H1 (cell line): ENCODE measurements around the gene LYRM4. TPM values are rescaled to one million over a fixed set of nuclear protein-coding genes. Genes with fewer than 3 reads are reported as not detected.

Source experiments
- ASH2L ChIP-seq: fragments of 200-600, 300-600 bp; sonication (generic); IDR thresholded peaks from one replicate; pipeline ENCODE4 v1.7.1; 2017; ENCODE audit warnings: low read length
- BACH1 ChIP-seq: IDR thresholded peaks from 2 replicates; pipeline ENCODE4 v1.6.1; 2012; ENCODE audit warnings: low read length, improper control_type of control experiment
- FOSL1 ChIP-seq: IDR thresholded peaks from 2 replicates; pipeline ENCODE4 v1.6.1; 2011; ENCODE audit warnings: mild to moderate bottlenecking, low read depth, low read length, moderate library complexity; ENCODE audit not compliant: insufficient read depth
- KDM5A ChIP-seq: fragments of 200-600 bp; IDR thresholded peaks from 2 replicates; pipeline ENCODE4 v1.7.1; 2012; ENCODE audit warnings: mild to moderate bottlenecking, low read length, inconsistent platforms, mixed read lengths
- PHF8 ChIP-seq: fragments of 200-600 bp; sonication (generic); conservative IDR thresholded peaks from 2 replicates; pipeline ENCODE4 v1.7.1; 2012; ENCODE audit warnings: low read depth, mild to moderate bottlenecking, inconsistent platforms, low read length, moderate library complexity
- SP1 ChIP-seq: IDR thresholded peaks from 2 replicates; pipeline ENCODE4 v1.6.1; 2011; ENCODE audit warnings: low read depth, low read length
- ZNF274 ChIP-seq: IDR thresholded peaks from 2 replicates; pipeline ENCODE4 v1.7.0; 2012; ENCODE audit warnings: low read length, borderline replicate concordance; ENCODE audit errors: extremely low read depth
- polyA plus RNA-seq, 7 experiments: library from polyadenylated mRNA; depleted of rRNA in 3 of 7; stranded (reverse) in 5 of 7; unstranded in 2 of 7; fragments of >200 nt in 5 of 7; fragments of 200-250 nt in 2 of 7; gene quantifications; 1 replicate in 5 of 7; 2 replicates in 1 of 7; 4 replicates in 1 of 7; pipeline versions ENCODE4 v1.2.1 to v1.2.3, GENCODE V29; 2011 to 2013; ENCODE audit warnings: missing spikeins in 2 of 7, mixed read lengths in 2 of 7
- total RNA-seq: library from RNA; stranded (reverse); fragmentation: NEBNext Ultra II Directional; extraction: Animal tissue kit (Norgen Biotek cat#: 25700); gene quantifications from 2 replicates; pipeline ENCODE4 v1.2.1, GENCODE V29; 2021
- TF ChIP-seq, protein P1 (sequence below): fragments of 300-600 bp; sonication (generic); IDR thresholded peaks from 2 replicates; pipeline ENCODE4 v1.7.1; 2012; ENCODE audit warnings: low read length, moderate library complexity, mild to moderate bottlenecking, inconsistent platforms; ENCODE audit not compliant: insufficient replicate concordance
- TF ChIP-seq, protein P2 (sequence below): IDR thresholded peaks from 2 replicates; pipeline ENCODE4 v1.6.1; 2012; ENCODE audit warnings: inconsistent platforms
- TF ChIP-seq, protein P3 (sequence below): IDR thresholded peaks from 2 replicates; pipeline ENCODE4 v1.6.1; 2011; ENCODE audit warnings: low read length, improper control_type of control experiment

LYRM4 gene
- total and polyA plus RNA-seq, 2 of the 8 experiments (the other 6 are each of a cell fraction or from before 2014, with no cell fraction given) = 56.6 to 62.8 TPM

DNA sequence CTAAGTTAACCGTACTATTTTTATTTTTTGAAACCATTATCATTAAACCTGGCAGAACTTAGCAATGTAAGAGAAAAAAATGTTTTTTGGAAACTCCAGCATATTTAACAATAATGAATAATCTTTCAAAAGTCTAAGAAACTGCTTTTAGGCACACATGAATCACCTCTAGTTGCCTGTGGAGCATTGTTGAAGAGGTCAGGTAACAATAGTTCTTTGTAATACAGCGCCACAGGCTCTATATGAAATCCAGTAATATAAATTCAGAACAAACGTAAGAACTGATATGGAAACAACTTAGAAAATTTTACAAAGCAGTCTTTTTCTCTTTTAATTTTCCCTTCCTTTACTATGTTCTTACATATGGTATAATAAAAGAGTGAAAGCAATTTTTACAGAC, 10.3 kb downstream of the LYRM4 start (continued):
- TF ChIP-seq, protein P1, sequence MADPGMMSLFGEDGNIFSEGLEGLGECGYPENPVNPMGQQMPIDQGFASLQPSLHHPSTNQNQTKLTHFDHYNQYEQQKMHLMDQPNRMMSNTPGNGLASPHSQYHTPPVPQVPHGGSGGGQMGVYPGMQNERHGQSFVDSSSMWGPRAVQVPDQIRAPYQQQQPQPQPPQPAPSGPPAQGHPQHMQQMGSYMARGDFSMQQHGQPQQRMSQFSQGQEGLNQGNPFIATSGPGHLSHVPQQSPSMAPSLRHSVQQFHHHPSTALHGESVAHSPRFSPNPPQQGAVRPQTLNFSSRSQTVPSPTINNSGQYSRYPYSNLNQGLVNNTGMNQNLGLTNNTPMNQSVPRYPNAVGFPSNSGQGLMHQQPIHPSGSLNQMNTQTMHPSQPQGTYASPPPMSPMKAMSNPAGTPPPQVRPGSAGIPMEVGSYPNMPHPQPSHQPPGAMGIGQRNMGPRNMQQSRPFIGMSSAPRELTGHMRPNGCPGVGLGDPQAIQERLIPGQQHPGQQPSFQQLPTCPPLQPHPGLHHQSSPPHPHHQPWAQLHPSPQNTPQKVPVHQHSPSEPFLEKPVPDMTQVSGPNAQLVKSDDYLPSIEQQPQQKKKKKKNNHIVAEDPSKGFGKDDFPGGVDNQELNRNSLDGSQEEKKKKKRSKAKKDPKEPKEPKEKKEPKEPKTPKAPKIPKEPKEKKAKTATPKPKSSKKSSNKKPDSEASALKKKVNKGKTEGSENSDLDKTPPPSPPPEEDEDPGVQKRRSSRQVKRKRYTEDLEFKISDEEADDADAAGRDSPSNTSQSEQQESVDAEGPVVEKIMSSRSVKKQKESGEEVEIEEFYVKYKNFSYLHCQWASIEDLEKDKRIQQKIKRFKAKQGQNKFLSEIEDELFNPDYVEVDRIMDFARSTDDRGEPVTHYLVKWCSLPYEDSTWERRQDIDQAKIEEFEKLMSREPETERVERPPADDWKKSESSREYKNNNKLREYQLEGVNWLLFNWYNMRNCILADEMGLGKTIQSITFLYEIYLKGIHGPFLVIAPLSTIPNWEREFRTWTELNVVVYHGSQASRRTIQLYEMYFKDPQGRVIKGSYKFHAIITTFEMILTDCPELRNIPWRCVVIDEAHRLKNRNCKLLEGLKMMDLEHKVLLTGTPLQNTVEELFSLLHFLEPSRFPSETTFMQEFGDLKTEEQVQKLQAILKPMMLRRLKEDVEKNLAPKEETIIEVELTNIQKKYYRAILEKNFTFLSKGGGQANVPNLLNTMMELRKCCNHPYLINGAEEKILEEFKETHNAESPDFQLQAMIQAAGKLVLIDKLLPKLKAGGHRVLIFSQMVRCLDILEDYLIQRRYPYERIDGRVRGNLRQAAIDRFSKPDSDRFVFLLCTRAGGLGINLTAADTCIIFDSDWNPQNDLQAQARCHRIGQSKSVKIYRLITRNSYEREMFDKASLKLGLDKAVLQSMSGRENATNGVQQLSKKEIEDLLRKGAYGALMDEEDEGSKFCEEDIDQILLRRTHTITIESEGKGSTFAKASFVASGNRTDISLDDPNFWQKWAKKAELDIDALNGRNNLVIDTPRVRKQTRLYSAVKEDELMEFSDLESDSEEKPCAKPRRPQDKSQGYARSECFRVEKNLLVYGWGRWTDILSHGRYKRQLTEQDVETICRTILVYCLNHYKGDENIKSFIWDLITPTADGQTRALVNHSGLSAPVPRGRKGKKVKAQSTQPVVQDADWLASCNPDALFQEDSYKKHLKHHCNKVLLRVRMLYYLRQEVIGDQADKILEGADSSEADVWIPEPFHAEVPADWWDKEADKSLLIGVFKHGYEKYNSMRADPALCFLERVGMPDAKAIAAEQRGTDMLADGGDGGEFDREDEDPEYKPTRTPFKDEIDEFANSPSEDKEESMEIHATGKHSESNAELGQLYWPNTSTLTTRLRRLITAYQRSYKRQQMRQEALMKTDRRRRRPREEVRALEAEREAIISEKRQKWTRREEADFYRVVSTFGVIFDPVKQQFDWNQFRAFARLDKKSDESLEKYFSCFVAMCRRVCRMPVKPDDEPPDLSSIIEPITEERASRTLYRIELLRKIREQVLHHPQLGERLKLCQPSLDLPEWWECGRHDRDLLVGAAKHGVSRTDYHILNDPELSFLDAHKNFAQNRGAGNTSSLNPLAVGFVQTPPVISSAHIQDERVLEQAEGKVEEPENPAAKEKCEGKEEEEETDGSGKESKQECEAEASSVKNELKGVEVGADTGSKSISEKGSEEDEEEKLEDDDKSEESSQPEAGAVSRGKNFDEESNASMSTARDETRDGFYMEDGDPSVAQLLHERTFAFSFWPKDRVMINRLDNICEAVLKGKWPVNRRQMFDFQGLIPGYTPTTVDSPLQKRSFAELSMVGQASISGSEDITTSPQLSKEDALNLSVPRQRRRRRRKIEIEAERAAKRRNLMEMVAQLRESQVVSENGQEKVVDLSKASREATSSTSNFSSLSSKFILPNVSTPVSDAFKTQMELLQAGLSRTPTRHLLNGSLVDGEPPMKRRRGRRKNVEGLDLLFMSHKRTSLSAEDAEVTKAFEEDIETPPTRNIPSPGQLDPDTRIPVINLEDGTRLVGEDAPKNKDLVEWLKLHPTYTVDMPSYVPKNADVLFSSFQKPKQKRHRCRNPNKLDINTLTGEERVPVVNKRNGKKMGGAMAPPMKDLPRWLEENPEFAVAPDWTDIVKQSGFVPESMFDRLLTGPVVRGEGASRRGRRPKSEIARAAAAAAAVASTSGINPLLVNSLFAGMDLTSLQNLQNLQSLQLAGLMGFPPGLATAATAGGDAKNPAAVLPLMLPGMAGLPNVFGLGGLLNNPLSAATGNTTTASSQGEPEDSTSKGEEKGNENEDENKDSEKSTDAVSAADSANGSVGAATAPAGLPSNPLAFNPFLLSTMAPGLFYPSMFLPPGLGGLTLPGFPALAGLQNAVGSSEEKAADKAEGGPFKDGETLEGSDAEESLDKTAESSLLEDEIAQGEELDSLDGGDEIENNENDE = no peak
- no peak for TF ChIP-seq ZNF274
- TF ChIP-seq, protein P2, sequence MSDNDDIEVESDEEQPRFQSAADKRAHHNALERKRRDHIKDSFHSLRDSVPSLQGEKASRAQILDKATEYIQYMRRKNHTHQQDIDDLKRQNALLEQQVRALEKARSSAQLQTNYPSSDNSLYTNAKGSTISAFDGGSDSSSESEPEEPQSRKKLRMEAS = no peak
- TF ChIP-seq PHF8 = no peak
- TF ChIP-seq BACH1 = no peak
- TF ChIP-seq SP1 = no peak
- no peak for TF ChIP-seq KDM5A
- no peak for TF ChIP-seq ASH2L
- TF ChIP-seq, protein P3, sequence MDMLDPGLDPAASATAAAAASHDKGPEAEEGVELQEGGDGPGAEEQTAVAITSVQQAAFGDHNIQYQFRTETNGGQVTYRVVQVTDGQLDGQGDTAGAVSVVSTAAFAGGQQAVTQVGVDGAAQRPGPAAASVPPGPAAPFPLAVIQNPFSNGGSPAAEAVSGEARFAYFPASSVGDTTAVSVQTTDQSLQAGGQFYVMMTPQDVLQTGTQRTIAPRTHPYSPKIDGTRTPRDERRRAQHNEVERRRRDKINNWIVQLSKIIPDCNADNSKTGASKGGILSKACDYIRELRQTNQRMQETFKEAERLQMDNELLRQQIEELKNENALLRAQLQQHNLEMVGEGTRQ = no peak
- no peak for TF ChIP-seq FOSL1
